Dermis blood vessel endothelial cell (primary cell): ENCODE results near the gene MAGI2. TPM values are rescaled to one million over a fixed set of nuclear protein-coding genes. Genes with fewer than 3 reads are reported as not detected.
"Not testable (repeated sequence)": the region's sequence is repeated elsewhere in the genome, so short reads cannot be mapped to it uniquely, and the experiment has no call there.

Experiments used
- DNase-seq: peaks from one replicate; pipeline ENCODE4 v3.0.0; 2010
- total RNA-seq: library from RNA; depleted of rRNA; stranded (reverse); fragments of >200 nt; gene quantifications from 2 replicates; pipeline ENCODE4 v1.2.3, GENCODE V29; 2014

MAGI2 gene
- total RNA-seq, 1 donor from 2014 or later, result 2.4 TPM

DNA sequence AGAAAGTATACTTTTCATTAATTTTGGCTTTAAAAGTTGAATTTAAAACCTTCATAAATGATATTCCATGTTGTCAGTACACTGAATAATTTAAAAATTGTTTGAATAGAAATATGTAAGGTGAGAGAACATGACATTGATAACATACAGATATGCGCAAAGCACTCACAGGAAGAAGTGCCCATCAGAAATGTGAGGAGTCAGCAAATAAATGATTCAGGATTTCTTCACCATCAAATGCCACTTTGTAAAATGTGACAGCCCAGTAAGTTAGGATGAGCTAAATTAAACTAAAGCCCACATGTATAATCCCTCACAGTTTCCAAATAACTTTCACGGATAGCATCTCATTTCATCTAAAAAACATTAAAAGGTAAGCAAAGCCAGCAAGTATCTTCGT lies 417.6 kb downstream of the MAGI2 start:
- DNase-seq, result no peak

DNA sequence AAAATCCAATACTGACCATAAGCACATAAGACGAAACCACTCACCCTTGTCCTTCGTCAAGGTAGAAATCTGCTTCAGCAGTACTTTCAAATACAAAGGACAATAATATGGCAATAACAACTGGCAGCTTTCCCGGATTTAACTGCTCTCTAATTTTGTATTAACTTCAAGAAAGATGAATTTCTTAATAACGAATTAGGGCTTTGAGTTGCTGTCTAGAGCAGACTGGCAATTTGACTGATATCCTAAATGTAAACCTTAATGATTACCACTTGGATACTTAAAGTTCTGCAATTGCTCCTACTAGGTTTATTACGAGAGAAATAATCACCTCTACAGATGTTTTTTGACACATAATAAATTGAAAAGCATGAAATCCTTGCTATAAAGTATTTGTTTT lies 418.7 kb downstream of the MAGI2 start:
- DNase-seq, result no peak

DNA sequence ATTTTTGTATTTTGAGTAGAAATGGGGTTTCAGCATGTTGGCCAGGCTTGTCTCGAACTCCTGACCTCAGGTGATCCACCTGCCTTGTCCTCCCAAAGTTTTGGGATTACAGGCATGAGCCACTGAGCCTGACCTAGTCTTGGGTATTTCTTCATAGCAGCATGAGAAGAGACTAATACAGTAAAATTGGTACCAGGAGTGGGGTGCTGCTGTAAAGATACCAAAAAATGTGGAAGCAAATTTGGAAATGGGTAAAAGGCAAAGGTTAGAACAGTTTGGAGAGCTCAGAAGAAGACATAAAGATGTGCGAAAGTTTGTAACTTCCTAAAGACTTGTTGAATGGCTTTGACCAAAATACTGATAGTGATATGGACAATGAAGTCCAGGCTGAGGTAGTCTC lies 433.8 kb downstream of the MAGI2 start:
- DNase-seq, result not testable (repeated sequence)

DNA sequence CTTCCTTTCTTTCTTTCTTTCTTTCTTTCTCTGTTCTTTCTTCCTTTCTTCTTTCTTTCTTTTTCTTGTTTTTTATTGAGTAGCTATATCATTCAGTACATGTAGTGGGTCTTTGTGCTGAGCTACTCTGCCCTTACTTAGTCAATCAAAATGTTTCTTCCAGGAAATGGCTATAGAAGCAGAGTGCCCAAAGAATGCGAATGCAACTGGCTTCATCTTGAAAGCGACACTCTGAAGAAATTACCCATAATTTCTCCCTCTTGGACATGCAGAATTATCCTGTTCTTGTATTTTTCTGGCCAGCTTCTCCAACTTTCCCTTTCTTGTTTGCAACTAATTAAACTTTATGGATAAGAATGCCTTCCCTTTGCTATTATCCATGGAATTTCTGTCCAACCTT lies 441.5 kb downstream of the MAGI2 start:
- no peak for DNase-seq

DNA sequence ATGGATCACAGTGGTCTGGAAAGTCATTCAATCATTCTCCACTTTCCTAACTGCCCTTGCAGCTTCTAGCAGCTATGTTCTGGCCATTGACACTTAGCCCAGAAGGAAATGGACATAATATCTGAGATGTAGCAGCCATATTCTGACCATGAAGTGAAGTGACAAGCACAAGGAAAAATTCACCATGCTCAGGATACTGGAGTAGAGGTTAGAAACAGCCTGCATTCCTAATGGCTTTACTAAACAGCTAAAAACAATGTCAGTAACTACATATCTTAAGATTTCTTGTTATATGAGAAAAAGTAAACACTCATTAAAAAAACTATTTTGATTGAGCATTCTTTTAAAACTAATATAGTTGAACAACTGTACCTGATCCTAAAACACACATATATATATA lies 443.8 kb downstream of the MAGI2 start:
- no peak for DNase-seq

DNA sequence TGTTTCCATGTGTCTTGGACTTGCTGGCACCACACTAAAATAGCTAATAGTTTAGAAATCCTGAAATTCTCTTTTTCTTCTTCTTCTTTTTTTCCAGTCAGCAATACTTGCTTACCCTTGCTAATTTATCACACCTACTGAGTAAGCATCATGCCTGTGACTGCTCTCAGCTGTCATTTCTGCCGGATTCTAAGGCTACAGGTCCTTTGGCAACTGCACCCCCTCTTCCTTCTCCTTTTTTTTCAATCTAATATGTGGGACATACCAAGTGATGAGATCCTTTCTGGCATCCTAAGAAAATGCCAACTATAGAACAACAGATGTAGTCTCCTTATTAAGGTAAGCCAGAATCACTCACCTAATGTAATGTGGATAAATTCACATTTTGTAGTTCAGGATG lies 444.7 kb downstream of the MAGI2 start:
- DNase-seq, result no peak

DNA sequence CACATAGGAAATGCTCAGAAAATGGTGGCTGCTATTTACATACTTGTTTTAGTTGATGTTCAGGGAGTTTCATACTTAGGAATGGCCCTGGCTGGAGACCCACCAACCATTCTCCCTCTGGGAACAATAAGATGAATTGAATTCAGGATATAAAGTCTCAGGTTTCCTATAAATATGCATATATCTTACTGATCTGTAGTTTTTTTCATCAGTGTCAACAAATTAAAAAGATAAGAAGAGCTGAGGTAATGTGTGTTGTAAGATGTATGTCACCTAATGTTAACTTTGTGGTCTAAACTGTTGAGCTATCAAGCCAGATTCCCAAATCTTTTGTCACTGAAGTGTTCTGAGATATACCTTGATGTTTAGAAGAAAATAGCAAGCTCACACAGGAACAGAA lies 457.5 kb downstream of the MAGI2 start:
- no peak for DNase-seq

DNA sequence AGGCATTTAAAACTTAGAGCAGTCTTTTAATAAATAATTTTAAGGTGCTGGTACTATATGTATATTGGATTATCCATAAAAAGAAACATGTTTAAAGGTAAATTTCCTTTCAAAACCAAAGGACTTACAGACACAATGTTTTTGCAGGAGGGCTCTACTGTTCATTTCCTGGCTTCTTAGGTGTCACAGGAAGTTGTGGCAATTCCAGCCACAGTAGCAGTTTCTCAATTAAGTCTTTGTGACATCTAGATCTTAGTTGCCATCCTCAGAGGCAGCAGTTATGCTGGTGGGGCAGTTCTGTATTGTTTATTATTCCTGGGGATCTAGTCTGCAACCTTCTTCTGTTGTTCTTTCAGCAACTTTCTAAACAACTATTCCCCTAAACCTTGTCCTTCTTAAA lies 460.1 kb downstream of the MAGI2 start:
- no peak for DNase-seq

DNA sequence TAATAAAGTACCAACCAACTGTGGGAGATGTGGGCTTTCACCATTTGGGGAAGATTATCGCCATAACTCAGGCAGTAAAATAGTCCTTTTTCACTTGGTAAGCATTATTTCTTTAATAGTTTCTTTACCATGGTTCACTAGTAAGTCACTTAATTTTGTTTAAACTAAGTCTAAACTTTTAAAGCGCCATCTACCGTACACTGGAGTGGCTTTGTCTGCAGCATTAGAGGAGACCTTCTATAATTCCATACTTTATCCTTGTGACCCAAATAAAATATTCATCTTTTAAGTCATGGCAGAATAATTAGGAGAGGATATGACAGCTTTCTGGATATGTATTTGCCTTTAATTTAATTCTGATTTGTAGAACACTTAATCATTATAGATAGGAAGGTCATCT lies 468.0 kb downstream of the MAGI2 start:
- no peak for DNase-seq

DNA sequence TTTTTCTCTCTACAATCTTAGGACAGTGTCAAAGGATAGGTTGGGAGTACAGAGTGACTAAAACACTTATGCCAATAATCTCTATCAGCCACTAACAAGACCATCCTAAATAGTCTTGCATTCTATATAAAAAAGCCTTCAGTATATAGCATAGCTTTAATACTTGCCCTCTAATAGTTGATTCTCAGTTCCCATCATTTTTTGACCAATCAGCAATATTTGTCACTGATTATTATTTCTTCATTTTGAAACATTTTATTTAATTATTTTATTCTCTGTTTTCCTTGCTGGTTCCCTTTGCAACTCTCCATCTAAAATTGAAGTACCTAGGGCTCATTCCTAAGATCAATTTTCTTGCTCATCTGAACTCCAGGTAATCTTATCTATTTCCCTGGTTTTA lies 470.0 kb downstream of the MAGI2 start:
- no peak for DNase-seq

DNA sequence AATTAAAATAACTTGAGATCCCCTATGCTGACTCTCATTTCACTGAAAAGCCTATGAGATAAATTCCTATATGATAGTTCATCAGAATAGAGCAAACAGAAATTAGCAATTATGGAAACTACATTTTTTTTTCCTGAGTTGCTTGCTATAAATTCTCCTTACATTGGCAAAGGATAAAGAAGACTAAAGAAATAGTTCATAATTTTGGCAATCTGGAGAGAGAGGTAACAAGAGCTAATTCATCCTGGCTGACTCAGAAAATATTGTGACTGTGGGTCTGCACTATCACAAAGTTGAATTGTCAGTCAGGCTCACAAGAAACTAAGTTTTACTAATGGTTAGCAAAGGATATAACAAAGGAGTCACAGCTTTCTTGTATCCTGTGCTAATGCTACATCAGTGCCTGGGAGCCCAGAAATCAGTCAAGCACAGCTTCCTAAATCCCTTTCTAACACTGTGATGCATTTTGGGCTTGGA lies 483.0 kb downstream of the MAGI2 start:
- DNase-seq, result no peak

DNA sequence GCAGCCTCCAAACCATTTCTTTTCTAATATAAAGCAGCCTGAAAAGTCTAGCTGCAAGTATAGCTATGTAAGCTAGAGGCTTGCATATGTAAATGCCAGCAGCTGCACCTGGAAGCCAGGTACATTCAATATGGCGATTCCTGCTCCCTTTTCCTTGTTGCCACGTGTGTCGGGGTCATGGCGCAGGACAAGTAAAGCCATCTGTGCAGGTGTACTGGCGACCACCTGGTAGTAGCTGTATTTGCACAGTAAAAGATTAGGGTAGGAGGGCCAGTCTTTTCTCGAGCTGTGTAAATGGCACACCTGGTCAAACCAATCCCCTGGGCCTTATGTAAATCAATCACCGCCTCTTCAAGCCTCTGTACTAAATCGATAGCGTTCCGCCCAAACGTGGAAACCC lies 484.5 kb downstream of the MAGI2 start:
- no peak for DNase-seq

DNA sequence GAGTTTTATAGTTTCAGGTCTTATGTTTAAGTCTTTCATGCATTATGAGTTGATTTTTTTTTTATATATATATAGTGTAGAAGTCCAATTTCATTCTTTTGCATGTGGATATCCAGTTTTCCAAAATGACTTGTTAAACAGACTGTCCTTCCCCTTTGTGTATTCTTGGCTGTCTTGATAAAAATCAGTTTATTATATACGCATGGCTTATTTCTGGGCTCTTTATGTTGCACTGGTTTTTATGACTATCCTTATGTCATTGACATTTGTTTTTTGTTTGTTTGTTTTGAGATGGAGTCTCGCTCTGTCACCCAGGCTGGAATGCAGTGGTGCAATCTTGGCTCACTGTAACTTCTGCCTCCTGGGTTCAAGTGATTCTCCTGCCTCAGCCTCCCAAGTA lies 485.9 kb downstream of the MAGI2 start:
- not testable (repeated sequence) for DNase-seq

DNA sequence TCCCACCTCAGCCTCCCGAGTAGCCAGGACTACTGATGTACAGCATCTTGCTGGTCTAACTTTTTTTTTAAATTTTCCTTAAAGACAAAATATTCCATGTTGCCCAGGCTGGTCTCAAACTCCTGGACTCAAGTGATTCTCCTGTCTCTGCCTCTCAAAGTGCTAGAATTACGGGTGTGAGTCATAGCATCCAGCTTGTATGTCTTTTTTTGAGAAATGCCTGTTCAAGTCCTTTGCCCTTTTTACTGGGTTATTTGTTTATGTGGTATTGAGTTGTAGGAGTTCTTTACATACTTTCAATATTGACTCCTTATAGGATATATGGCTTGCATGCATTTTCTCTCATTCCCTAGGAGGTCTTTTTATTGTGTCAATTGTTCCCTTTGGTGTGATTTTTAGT lies 486.4 kb downstream of the MAGI2 start:
- no peak for DNase-seq

DNA sequence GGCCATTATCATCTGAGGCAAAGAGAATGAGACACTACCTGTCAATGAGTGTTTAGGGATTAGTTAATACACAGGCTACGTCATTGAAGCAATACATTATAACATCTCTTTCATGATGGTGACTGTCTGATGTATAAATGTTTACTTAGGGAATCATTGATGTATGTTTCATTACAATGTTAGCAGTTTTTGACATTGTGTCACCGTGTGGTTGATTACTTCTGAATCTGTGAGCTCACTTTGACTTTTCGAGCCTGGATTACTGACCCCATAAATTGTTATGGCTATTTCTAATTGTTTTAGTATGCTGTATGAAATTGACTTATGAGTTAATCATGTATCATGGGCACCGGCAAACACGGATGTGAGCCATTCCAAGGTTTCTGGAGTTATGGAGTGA lies 494.0 kb downstream of the MAGI2 start:
- DNase-seq, result no peak

DNA sequence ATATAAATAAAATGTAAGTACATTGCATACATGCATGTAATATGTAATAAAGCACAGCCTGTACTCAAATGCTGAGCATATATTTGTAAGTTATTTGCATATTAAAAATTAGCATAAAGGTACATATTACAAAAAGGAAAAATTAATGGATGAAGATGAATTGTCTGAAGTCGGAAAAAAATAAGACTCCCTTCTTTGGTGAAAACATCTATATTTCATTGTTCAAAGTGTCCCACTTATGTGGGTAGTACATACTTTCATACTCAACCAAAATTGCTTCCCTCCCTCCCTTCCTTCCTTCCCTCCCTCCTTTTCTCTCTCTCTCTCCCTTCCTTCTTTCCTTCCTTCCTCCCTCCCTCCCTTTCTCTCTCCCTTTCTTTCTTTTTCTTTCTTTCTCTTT lies 498.1 kb downstream of the MAGI2 start:
- DNase-seq, result no peak

DNA sequence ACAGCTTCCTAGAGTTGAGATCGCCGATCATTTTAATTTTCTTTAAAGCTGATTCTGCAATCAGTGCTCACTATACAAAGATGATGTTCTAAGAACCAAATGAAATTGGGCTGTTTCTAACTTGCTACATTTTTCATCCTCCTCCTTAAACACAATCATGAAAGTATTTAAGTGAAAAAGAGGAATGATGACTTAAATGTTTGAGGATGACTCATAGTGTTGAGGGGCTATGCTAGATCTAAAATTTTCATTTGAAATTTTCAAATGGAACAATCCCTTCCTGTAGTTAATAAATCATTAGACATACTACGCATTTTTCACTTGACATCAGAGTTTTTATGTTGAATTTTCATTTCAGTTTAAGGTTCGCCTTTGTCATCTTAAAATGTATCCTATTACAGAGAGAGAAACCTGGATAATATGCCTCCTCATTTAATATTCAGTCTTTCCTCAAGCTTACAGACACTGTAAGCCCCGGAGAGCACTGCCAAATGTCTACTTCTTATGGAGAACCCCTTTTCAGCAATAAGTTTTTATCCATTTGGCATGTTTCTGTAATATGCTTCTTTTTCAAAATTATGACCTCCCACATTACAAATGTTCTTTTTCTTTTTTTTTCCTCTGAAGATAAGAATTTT lies 499.6 kb downstream of the MAGI2 start:
- DNase-seq, result no peak

DNA sequence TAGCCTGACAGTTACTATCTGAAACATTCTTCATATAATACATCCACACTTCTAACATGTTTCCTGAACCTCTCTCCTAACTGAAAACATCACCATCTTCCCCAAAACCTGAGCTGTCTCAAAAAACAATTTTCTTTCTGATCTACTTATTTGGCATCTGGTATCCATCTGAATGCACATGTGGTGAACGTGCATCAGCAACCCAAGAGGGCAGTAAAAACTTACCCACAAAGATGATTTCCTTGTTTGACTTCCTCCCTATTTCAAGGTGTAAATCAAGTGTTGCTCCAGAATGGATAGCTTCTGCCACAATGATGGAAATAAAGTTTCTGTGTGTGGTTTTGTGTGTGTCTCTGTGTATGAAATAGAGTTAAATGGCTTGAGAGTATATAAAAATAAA lies 500.4 kb downstream of the MAGI2 start:
- DNase-seq, result no peak

DNA sequence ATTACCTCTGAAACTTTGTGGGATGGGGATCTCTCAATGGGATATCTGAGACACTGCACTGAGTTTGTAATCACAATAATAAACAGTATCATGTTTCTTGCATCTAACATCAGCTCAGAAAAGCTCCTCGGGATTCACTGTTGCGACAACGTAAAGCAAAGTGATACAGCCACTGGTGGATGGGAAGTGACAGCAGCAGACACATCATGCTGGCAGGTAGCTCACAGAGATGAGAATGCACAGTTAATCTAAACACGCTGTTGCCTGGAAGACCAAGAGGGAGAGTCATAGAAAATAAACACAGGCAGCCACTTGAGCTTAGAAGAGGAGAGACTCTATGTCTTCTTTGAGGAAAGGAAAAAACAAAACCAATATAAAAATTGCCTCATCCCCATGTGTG lies 513.8 kb downstream of the MAGI2 start:
- DNase-seq, result no peak

DNA sequence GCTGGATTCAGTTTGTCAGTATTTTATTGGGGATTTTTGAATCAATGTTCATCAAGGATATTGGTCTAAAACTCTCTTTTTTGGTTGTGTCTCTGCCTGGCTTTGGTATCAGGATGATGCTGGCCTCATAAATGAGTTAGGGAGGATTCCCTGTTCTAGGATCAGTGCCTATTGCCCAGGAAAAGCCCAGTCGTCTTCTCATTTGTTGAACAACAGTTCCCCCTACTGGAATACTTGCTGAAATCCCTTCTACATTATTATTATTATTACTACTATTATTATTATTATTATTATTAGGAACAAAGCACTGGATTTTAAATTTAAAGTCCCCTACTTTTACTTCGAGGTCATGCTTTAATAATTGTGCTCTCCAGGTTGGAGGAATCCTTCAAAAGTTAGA lies 528.9 kb downstream of the MAGI2 start:
- no peak for DNase-seq

DNA sequence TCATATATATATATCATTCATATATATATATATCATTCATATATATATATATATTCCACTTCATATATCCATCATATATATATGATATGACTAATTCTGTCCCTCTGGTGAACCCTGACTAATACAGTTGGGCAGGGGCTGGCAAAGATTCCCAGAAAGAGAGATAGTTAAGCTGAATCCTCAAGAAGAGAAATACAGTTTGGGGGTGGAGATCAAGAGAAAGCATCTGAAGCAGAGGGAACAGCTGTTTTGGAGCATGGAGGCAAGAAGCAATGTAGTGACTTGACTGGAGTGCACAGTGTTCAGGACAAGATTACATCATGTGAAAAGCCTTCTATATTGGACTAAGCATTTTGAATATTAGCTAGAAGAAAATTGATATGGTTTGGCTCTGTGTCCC lies 540.7 kb downstream of the MAGI2 start:
- DNase-seq, result no peak

DNA sequence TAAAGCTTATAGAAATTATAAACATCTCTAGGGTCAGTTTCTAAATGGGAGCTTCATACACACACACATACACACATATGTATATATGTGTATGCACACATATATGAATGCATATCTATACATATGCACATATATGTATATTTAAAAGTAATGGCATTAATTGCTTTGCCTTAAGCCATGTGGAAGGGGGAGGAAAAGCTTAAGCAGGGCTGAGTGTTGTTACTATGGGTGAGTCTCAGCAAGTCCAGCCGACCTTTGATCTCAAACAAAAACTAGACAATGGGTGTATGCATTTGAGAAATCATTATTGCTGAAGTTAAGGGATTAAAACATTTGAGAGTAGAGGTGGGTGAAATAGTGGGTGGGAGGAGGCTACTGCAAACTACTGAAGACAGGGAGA lies 546.7 kb downstream of the MAGI2 start:
- DNase-seq, result no peak

DNA sequence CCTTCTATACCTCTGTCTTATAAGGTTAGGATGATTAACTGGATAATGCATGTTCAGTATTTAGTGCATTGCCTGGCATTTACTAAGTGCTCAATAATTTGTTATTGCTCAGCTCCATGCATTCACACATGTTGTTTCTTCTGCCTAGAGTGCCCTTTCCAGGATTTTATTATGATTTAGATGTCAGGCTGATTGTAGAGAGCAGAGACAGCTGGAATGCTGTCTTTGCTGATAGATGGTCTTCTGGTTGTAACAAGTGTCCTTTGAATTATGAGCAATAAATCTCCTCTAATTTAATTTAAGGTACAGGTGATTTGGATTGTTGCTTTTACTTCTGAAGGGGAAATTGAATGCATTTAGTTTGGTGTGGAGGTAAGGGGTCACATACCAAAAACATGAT lies 548.0 kb downstream of the MAGI2 start:
- DNase-seq, result no peak

DNA sequence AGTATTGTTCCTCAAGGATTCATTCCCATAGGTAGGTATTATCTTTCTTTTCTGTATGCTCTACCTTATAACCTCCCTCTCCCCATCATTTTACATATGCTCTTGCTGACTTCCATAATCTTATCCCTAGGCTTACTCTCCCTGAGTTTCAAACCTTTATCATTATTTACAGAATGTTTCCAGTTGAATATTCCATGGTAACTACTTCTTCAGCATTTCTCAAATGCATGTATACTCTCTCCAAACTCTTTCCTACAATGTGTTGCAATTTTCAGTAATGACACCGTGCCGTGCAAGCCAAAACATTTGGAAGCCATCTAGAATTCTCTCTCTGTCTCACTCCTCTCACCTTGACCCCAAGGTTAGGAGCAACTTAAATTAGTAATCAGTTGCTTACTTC lies 548.5 kb downstream of the MAGI2 start:
- DNase-seq, result no peak

DNA sequence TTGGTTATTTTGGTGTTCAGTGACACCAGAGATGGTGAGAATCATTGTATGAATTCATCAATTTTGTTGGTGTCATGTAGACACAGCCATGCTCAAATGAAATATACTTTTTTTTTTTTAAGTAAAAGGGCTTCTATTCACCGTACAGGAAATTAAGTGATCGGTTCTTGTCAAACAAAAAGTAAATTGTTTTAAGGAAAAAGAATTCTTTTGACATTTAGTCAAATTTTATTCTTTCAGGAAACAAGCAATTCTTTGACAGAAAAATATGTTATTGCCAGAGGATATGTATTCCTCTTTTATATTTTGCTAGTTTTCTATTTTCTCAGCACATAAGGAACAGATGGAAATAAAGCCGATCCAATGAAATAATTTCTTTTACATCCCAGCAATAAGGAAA lies 551.9 kb downstream of the MAGI2 start:
- no peak for DNase-seq

DNA sequence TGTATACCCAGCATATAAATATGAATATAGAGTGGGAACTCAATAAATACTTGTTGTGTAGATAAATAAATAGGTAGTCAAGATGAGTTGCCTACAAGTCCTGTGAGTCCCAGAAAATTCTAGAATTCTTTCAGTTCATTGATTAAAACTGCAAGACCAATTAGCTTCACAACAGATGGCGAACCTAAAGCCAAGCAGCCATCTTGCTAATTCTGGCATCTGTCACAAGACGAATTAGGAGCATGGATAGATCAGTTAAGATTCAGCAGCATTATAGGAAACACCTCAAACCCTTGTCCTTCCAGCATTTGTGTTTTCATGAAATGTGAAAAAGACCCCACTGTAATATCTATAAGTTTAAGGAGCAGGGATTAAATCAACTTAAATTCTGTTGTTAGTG lies 552.7 kb downstream of the MAGI2 start:
- DNase-seq, result no peak
